OCI-M2 (cell line): ENCODE results near the gene ABO.
"Not testable (repeated sequence)": the region's sequence is repeated elsewhere in the genome, so short reads cannot be mapped to it uniquely, and the experiment has no call there.

Experiments used
- DNase-seq: peaks from one replicate; lab custom pipeline; 2025; ENCODE audit not compliant: unreplicated experiment; lab: John Stamatoyannopoulos, UW

ABO gene

DNA sequence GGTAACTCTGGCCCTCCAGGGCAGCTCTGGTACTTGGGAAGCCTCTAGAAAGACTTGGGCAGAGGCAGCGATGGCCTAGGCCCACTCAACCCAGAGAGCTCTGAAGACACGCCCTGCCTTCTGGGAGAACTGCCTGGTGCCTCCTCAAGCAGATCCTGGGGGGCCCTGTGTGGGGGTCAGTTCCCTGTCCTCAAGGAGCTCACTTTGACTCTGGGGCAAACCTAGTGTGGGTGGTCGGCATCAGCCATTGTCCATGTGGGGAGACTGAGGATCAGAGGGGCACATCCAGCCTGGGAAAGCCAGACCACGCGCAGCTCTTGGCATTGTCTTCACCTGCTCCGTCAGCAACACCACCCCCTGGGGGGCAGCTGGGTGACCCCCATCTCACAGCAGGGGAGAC is 28.0 kb downstream of the ABO start:
- DNase-seq = no peak

DNA sequence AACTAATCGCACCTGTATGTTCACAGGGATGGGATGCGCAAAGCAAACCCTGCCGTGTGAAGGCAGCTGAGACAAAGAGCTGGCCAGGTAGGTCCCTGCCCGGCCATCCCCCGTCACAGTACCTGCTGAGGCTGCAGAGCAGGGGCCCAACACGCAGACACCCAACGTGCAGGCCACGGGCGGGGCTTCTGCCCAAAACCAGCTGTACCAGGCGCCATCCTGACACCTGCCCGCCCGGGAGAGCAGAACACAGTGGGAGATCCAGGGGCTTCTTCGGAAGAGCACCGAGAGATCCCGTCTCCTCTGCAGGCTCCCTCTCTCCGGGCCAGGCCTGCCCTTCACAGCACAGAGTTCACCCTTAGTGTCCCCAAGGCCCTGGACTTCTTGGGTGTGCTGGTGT is 28.4 kb downstream of the ABO start:
- no peak for DNase-seq

DNA sequence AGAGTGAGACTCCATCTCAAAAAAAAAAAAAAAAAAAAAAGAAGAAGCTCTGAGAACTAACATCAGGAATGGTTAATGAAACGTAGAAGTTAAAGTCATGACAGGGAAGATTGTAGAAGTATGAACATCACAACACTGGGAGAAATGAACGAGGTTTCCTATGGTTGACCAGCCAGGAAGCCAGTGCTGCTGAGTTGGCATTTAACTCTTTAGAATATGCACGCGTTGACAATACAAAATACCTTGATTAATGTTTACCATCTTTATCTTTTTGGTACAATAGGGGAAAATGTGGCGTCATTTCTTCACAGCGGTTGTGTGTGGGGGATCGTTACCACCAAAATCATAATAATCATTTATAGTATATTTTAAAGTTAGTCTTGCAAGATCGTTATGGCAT is 32.0 kb downstream of the ABO start:
- no peak for DNase-seq

- no peak for DNase-seq
Observed at GRCh38 chr9:133242241-133242640, 32.8 kb downstream of the ABO start.

DNA sequence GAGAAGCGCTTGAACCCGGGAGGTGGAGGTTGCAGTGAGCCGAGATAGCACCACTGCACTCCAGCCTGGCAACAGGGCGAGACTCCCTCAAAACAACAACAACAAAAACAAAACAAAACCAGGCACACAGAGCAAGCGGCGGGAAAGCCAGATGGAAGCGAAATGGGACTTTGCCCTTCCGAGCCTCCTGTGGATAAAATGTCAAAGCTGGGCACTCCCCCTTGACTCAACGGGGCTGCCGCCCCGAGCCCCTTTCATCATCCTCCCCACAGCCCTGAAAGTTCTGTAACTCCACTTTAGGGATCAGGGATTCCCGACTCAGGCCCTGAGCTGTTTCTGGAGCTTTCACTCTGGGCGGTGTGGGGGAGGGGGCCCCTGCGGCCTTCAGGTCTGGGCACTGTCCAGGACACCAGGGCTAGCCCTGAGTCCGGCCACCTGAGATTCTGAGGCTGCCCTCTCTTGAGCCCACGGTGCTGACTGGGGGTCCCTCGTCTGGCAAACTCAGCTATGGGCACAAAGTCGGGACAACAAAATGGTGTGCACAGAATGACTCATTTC is 35.4 kb downstream of the ABO start:
- no peak for DNase-seq

DNA sequence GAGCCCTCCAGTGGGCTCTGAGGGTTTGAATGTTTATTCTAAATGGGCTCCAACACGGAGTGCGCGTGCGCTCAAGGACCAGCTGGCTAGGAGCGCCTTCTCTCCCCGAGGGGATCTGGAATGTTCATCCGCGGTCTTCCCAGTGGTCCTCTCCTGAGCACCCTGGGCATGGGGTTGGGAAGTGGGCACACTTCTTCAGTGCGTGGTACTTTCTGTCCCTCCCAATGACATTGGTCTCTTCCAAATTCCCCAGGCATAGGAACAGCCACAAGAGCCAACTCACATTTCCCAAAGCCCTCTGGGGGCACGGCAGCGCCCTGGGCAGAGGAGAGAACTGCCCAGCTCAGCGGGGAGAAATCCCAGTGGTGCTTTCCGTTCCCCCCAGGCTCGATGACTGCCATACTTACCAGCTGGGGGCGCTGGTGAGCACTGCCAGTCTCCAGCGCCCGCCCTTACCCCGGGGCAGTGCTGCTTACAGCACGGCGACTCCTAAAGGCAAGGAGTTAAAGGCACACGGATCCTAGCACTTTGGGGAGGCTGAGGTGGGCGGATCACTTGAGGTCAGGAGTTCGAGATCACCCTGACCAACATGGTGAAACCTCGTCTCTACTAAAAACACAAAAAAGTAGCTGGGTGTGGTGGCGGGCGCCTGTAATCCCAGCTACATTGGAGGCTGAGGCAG is 36.0 kb downstream of the ABO start:
- no peak for DNase-seq

DNA sequence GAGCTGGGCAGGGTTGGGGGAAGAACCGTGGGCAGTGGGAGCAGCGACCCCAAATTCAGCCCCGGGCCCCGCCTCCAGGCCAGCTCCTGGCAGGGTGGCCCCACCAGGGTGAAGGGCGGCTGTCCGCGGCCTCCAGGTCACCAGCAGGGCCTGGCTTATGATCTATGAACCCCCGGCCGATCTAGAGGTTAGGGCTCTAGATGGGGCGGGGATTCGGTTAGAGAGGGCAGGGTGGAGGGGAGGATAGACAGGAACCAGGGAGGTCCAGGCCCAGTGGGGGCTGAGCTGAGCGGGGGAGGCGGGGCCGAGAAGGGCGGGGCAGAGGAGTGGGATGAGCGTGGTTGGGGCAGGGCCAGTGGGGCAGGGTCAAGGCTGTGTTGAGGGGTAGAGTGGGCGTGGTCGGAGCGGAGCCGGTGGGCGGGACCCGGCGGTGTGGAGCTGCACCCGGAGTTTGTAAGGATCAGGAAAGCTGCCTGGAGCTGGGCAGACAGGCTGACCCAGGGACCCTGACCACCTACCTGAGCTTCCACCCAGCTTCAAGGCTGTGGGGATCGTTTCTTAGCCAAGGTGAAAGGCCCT is 36.6 kb downstream of the ABO start:
- DNase-seq = peak; percentile 25

DNA sequence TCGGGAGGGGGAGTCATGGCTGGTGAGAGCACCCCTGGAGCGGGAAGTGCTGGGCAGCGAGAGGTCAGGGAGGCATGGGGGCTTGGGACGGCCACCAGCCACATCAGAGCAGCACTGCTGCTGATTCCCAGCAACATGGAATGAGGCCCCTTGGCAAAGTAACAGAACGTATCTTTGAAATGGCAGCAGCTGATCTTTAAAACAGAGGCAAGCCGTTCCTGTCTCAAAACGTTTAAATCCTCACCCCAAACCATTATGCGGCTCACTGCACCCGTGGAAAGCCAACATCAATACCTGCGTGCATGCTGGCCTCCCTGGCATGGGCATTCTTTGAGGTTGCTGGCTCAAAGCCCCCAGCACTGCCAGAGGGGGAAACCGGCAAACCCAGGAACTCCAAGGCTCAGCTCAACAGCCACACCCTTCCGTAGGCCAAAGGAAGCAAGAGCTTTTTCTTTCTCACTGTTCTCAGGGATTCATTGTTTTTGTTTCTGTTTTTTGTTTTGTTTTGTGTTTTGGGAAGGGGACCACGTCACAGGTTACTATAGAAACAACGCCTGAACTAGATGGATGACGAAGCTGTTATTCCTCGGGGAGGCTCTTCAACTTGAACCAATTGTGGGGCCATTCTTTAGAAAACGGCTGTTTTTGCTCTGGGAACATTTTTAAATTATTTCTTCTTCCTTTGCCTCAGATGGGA is 37.8 kb downstream of the ABO start:
- DNase-seq = no peak

DNA sequence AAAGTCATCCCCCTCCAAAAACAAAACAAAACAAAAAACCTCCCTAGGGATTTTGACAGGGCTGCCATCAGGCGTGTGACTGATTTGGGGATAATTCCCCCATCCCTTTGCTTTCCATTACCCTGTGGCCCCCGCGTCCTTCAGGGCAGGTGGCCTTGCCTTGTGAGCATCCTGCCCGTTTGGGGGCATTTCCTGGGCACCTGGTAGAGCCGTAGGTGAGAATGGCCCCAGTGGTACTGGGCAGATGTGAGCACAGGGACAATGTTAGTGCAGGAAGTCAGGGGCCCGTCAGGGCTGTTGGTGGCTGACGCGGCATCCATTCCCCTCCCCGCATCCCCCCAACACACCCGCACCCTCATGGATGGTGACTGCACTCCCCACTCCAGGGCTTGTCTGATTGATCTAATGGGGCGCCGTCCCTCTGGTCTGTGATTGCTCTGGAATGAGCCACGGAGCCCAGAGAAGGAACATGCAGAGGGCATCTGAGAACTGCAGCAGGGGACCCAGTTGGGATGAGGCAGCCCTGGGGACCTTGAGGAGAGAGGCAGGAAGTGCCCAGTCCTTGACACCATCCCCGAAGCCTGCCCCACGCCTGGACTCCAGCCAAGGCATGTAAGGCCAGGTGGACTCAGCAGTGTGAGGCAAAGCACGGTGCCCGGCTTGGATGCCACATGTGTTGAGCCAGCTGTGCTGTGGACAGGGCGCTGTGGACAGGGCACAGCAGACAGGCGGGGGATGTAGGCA is 38.5 kb downstream of the ABO start:
- not testable (repeated sequence) for DNase-seq

GRCh38 chr9:133235549-133236222 is 39.3 kb downstream of the ABO start:
- no peak for DNase-seq

DNA sequence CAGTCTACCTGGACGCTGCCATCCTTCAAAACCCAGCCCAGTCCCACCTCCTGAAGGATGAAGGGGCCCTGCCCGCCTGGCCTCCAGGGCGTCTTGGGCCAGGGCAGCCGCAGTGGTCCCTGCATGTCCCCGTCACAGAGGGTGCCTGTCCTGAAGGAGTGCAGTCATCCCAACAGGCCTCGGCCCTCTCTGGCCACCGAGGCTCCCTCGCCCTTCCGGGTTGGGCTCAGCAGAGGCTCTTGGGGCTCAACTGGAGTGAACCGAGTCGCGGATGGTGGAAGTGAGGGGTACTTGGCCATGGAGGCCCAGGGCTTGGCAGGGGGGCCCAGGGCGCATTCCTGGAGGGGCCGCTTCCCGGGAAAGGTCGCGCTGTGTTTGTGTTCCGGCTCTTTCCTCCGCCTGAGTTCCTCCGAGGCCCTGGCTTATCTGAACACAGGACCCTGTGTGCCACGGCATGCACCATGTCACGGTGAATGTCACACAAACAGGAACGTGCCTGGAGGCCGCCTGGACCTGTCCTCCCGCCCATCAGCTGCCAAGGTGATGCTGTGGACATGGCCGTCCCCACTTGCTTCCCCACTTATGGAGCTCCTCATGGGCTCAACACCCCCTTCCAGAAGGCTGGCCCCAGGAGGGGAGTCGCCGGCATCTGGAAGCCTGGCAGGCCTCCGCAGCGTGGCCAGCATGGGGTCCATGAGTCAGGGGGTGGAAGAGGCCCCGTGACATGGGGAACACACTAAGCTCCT is 40.3 kb downstream of the ABO start:
- DNase-seq = no peak

DNA sequence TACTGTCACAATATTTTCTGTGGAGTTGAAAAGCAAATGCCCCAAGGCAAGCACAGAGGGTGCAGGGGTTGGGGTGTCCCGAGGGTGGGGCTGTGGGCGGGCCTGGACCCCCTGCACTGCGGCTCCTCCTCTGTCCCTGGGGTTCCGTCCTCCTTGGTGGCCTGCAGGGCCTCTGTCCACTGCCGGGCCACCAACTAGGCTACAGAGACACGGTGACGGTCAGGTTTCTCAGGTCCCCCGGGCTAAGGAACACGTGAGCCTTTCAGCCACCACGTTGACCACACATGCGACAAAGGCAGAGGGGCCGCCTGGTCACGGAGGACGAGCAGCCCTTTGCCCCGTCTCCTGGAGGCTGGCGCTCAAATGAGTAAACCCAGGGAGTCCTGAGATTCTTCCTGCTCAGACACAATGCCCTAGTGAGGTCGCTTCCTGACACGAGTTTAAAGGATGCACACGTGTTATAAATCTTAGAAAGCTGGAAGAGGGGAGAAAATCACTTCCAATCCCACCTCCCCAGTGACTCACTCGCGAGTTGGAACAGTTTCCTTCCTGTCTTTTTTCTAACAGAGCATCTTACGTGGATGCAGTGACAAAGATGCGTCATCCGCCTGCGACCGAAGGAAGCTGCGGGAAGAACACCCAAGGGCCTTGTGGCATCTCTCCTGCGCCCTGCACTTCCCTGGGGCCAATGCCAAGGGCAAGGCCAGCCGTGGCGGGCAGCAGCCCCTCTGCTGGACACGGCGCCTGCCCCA is 41.1 kb downstream of the ABO start:
- DNase-seq = no peak

DNA sequence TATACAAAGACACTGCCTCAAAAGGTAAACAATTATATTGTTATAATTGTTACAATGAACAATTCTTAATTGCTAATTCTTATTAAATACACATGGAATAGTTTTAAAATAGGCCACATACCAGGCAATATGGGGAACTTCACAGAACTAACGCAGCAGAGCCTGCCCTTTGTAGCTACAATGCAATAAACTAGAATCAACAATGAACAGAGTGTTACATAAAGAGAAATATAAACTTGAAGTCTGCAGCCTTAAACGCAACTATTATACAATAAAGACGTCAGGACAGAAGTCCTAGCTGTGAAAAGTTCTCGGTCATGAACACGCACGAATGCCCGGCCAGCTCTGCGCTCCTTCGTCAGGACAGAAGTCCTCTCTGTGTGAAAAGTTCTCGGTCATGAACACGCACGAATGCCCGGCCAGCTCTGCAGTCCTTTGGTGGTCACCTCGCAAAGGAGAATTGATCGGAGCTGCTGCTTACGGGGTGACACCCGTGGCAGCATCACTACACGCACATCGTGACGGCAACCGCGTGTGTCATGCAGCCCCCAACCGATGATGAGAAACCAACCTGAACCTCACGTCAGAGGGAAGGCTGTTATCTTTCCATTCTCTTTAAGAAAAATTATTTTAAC is 43.0 kb downstream of the ABO start:
- not testable (repeated sequence) for DNase-seq

GRCh38 chr9:133230514-133230913 is 44.5 kb downstream of the ABO start:
- not testable (repeated sequence) for DNase-seq

DNA sequence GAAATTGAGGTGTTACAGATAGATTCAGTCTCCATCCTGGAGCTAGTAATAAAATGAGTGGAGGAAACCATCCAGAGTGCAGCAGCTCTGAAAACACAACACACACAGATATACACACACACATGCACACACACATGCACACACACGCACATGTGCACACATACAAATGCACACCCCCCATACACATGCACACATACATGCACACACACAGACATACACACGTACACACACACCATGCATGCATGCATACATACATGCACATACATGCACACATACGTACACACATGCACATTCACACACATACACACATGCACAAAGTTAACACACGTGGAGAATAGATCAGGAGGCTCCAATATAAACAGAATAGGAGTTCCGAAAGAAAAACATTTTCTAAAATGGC is 44.9 kb downstream of the ABO start:
- DNase-seq = no peak

DNA sequence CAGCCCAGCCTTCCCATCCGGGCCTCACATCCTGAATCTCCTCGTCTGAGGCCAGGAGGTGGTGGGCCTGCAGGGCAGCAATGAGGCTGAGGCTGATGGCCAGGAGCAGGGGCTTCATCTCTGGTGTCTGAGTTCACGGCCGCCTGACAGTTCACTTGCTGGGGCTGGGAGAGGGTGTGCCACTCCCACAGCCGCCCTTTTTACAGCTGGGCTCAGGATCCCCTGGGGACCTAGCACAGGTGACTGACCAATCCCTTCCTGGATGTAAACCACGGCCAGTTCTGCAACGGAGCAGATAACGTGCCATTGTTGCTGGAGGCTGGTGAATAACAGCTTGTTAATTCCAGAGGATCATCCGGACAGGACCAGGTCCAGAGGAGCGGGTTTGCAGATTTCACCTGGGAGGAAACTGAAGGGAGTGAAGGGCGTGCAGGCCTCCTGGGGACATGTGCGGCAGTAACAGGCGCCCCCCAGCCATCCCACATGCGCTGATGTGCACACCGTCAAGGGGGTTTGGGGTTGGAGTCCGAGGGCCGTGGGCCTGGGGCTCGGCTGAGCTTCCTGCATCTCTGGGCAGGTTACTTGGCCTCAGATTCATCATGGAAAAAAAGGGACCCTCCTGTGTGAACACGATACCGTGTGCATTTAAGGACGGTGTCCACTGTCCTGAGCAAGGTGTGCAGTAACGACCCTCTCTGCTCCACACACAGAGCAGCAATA is 46.4 kb downstream of the ABO start:
- DNase-seq = not testable (repeated sequence)

GRCh38 chr9:133227996-133228395 is 47.0 kb downstream of the ABO start:
- not testable (repeated sequence) for DNase-seq

DNA sequence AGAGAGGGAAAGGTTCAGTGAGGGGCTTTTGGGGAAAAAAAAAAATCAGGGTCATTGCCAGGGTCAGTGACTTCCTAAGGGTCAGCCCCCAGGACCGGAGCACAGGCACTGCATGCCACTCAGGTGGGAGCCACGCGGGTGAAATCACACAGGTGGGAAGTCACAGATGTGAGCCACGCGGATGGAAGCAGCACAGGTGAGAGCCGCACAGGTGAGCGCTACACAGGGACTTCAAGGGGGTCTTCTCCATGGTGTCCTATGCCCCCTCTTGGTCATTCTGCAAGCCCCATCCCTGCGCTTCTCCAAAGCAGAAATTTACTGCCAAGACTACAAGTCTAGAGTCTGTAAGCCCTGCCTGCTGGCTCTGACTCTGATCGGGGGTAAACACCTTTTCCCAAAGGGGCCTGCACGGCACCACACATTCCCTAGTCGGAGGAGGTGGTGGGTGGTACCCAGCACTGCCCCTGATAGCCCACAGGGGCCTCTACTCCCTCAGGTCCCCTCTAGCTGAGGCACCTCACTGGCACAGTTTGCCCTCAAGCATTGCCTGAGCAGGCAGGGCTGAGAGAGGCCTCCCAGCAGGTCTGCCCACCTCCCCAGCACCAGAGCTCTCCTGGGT is 47.6 kb downstream of the ABO start:
- DNase-seq = no peak
